ENCODE results near the gene ACACA.
A peak's percentile ranks its signal among the peaks of the same experiment; 100 is the strongest.

DNA sequence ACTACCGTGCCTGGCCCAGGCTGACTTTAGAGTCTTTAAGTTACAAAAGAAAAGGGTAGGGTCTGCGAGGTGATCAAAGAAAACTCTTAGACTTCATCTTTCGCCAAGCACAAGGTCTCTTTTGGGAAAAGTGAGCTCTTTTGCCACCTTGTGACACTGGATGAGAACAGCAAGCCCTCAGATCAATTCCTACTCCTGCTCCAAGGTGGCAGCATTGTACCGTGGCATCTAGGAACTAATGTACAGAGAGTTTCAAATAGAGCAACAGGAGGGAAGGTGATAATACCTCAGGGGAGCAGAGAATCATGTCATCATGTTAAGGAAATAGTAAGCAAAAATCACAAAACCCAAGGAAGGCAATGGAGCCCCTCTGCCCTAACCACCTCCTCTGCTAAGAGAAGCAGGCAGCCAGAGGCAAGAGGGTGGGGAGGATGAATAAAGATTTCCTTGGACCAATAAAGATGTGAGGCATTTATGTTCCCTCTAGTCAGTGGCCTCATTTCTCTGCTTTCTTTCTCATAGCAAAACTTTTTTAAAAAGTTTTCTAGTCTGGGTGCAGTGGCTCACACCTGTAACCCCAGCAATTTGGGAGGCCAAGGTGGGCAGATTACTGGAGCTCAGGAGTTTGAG, 33.0 kb downstream of the ACACA start:
- TF ChIP-seq, protein P1, sequence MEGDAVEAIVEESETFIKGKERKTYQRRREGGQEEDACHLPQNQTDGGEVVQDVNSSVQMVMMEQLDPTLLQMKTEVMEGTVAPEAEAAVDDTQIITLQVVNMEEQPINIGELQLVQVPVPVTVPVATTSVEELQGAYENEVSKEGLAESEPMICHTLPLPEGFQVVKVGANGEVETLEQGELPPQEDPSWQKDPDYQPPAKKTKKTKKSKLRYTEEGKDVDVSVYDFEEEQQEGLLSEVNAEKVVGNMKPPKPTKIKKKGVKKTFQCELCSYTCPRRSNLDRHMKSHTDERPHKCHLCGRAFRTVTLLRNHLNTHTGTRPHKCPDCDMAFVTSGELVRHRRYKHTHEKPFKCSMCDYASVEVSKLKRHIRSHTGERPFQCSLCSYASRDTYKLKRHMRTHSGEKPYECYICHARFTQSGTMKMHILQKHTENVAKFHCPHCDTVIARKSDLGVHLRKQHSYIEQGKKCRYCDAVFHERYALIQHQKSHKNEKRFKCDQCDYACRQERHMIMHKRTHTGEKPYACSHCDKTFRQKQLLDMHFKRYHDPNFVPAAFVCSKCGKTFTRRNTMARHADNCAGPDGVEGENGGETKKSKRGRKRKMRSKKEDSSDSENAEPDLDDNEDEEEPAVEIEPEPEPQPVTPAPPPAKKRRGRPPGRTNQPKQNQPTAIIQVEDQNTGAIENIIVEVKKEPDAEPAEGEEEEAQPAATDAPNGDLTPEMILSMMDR (conservative IDR thresholded peaks at IDR 0.05), result peak; percentile 99
- TF ChIP-seq ZFX (IDR thresholded peaks at IDR 0.05), result no peak

Data from C4-2B (cell line).